ENCODE results near the gene IGF1R. TPM values are rescaled to one million over a fixed set of nuclear protein-coding genes. Genes with fewer than 3 reads are reported as not detected.

The IGF1R gene
- total RNA-seq, 1 donor from 2014 or later = 145 TPM

DNA sequence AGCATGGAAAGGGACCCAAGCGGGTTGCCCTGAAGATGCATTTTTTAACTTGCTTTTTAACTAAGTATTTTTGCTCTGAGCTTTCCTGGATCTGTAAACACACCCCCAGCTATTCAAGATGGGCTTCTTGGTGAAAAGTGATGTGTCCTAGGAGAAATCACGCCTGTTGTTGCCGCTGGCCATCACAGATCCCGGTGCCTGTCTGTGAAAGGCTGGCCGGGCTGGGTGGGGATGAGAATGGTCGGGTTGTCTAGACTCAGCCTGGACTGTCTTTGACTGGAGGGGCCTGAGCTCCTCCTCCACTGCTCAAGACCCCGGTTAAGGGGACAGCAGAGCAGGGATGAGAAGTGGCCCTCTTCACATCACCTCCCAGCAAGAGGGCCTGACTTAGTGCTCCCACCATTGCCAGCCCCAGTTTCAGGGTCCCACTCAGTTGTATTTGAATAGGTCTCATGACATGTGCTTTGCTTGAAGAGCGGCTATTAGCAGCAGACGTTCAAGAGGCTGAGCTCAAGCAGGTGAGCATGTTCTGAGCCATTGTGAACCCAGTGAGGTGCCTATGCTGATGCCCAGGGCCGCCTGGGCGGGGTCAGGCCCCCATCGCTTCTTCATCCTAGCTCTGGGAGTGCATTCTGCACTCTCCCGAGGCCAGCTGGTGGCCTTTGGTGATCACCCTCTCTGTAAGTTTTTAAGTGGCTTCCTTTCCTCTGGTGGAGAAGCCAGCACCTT is 79.9 kb downstream of the IGF1R start:
- H3K27ac Mint-ChIP-seq (ENCODE audit: unreplicated experiment) = peak overlapping the region; percentile 64
- no peaks in the 10 kb centered on the region for H3K36me3 Mint-ChIP-seq (ENCODE audit: unreplicated experiment)
- H3K27me3 Mint-ChIP-seq (ENCODE audit: unreplicated experiment) = no peaks in the 10 kb centered on the region
- peaks cover 32% of the 10 kb centered on the region for H3K4me1 Mint-ChIP-seq (ENCODE audit: low read depth, unreplicated experiment)
- peak overlapping the region; percentile 20 for H3K4me3 Mint-ChIP-seq (ENCODE audit: unreplicated experiment)
- no peak for DNase-seq
- peaks cover 7% of the 10 kb centered on the region for H3K9me3 Mint-ChIP-seq (ENCODE audit: unreplicated experiment)
- TF ChIP-seq CTCF (IDR thresholded peaks at IDR 0.05; ENCODE audit: partially characterized antibody, unreplicated experiment) = no peak

DNA sequence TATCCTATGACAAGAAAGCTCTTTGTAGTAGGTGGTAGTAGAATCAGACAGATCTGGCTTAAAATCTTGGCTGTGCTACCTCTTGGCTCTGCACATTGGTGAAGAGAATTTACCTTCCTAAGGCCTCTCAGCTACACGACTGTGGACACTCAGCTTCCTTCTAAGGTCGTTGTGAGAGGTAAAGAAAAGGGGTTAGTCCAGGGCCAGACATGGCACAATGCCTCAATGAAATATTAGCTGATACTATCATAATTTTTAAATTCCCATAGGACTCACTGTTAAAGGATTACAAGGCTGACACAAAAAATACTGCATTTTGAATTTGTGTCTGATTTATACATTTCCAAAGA is 80.4 kb downstream of the IGF1R start:
- peaks cover 32% of the 10 kb centered on the region for H3K4me1 Mint-ChIP-seq (ENCODE audit: low read depth, unreplicated experiment)
- H3K36me3 Mint-ChIP-seq (ENCODE audit: unreplicated experiment) = no peaks in the 10 kb centered on the region
- no peaks in the 10 kb centered on the region for H3K27me3 Mint-ChIP-seq (ENCODE audit: unreplicated experiment)
- H3K4me3 Mint-ChIP-seq (ENCODE audit: unreplicated experiment) = peak overlapping the region; percentile 20
- DNase-seq = no peak
- peak overlapping the region; percentile 34 for H3K27ac Mint-ChIP-seq (ENCODE audit: unreplicated experiment)
- H3K9me3 Mint-ChIP-seq (ENCODE audit: unreplicated experiment) = peaks cover 9% of the 10 kb centered on the region
- TF ChIP-seq CTCF (IDR thresholded peaks at IDR 0.05; ENCODE audit: partially characterized antibody, unreplicated experiment) = no peak

GRCh38 chr15:98729446-98730042 is 81.2 kb downstream of the IGF1R start:
- DNase-seq = no peak
- Mint-ChIP-seq H3K4me1 (ENCODE audit: low read depth, unreplicated experiment) (peaks cover 36% of the 10 kb centered on the region), H3K27me3 (ENCODE audit: unreplicated experiment) (no peaks in the 10 kb centered on the region), H3K4me3 (ENCODE audit: unreplicated experiment) (peak overlapping the region; percentile 32), H3K36me3 (ENCODE audit: unreplicated experiment) (no peaks in the 10 kb centered on the region), H3K27ac (ENCODE audit: unreplicated experiment) (peak overlapping the region; percentile 34), H3K9me3 (ENCODE audit: unreplicated experiment) (peaks cover 9% of the 10 kb centered on the region)
- TF ChIP-seq CTCF (IDR thresholded peaks at IDR 0.05; ENCODE audit: partially characterized antibody, unreplicated experiment) = no peak

DNA sequence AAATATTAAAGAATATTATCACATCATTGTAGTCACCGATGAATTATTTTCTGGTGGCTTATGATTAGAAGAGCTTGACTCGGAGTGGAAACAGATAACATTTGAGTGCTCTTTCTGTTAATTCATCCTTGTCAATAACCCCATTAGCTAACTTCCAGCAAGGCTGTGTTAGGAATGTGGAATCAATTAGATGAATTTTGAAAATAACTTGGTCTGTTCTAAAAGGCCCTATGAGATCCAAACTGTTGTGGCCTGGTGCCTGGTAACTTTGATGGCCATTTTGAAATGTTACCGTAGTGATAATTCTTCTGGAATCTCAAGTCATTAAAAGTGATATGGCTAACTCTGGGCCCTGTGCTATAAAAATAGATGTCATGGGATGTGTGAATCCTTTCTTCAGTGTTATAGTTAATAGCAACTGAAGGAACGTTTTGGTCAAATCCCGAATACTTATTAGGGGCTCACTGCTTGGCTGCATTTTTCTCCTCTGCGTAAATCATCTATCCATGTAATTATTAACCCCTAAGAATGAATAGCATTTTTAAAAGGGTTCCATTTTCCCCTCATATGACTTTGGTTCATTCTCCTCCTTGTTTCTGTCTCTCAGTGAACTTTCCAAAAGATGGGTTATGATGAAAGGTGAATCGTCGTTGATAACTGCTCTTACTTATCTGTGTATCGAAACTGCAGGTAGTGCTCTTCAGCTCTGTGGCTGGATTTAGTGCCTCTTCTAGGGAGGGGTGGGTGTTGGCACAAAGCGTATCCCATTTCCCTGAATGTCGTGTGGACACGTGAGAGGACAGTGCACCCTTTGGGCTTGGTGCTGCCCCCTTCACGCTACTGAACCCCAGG is 82.7 kb downstream of the IGF1R start:
- Mint-ChIP-seq H3K27ac (ENCODE audit: unreplicated experiment) (no peak overlapping the region), H3K36me3 (ENCODE audit: unreplicated experiment) (no peaks in the 10 kb centered on the region), H3K4me1 (ENCODE audit: low read depth, unreplicated experiment) (peaks cover 50% of the 10 kb centered on the region), H3K27me3 (ENCODE audit: unreplicated experiment) (no peaks in the 10 kb centered on the region), H3K4me3 (ENCODE audit: unreplicated experiment) (no peak overlapping the region), H3K9me3 (ENCODE audit: unreplicated experiment) (peaks cover 9% of the 10 kb centered on the region)
- no peak for DNase-seq
- no peak for TF ChIP-seq CTCF (IDR thresholded peaks at IDR 0.05; ENCODE audit: partially characterized antibody, unreplicated experiment)

Measured in glutamatergic neuron (in vitro differentiated cells).